Cerebellar cortex (tissue), 1 donor: ENCODE results near the gene TXNL4A.
"Not testable (repeated sequence)": the region's sequence is repeated elsewhere in the genome, so short reads cannot be mapped to it uniquely, and the experiment has no call there.

Source experiments
- DNase-seq: peaks from one replicate; pipeline ENCODE4 v3.0.0-alpha.2; 2015; ENCODE audit warnings: low spot score

Gene TXNL4A, protein sequence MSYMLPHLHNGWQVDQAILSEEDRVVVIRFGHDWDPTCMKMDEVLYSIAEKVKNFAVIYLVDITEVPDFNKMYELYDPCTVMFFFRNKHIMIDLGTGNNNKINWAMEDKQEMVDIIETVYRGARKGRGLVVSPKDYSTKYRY

DNA sequence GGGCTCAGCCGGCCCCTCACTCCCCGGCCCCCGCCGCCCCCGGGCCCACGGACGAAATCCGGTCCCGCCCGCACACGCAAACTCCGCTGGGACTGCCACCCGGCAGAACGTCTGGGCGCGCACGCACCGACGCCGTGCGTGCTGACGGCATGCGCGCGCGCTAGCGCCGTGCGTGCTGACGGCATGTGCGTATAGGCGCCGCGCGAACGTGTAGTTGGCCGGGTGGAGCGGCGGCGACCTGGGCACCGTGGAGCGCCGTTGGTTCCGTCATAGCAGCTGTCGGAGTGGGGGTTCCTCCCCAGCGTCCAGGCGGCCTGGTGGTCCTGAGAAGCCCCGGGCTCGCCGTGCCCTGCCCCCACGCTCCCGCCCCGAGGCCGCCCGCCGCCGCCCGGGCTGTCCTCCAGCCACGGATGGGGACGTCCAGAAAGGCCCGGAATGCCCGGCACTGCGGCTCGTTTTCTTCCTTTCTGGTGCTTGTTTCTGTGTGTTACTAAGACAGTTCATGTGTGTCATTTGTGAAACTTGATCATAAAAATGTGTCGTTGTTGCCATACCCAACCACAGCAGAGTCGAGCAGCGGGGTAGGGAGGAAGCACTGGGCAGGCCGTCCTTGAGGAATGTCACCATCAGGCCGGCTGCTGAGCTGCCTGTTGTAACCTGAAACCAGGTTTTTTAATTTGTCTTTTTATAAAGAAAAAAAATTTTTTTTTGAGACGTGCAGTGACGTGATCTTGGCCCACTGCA is at the start of gene TXNL4A:
Gene TXNL4A, minus strand, starts transcription at position 113 of the 744 bp plus-strand sequence. CDS start 171 bp downstream, outside the sequence.
- peak; percentile 83 for DNase-seq

DNA sequence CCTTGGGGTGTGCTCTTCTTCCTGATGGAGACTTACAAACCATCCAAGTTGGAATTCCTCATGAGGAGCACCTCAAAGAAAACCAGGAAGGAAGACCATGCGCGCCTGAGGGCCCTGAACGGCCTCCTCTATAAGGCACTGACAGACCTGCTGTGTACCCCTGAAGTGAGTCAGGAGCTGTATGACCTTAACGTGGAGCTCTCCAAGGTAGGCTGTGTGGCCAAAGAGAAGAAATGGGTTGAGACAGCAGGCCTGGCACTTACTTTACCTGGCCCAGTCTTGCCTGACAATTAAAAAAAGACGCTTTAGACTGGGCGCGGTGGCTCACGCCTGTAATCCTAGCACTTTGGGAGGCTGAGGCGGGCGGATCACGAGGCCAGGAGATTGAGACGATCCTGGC is 48.9 kb upstream of the TXNL4A start:
- DNase-seq: no peak

DNA sequence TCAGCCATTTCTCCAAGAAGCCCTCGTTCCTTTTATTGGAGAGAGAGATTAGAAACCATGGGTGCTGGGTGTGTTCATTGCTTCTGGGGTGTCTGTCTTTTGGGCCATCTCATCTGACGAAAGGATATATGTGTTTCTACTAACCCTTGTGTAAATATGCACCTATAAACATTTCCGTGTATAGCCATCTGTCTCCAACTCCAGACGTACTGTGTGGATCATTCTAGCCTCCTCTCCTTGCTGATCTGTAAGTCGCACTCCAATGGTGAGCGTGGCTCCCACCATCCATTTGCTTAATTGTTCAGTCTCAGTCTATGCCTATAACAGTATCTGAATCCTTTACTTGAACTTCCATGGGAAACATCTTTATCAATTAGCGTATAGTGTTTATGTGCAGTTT is 47.6 kb upstream of the TXNL4A start:
- DNase-seq: no peak

DNA sequence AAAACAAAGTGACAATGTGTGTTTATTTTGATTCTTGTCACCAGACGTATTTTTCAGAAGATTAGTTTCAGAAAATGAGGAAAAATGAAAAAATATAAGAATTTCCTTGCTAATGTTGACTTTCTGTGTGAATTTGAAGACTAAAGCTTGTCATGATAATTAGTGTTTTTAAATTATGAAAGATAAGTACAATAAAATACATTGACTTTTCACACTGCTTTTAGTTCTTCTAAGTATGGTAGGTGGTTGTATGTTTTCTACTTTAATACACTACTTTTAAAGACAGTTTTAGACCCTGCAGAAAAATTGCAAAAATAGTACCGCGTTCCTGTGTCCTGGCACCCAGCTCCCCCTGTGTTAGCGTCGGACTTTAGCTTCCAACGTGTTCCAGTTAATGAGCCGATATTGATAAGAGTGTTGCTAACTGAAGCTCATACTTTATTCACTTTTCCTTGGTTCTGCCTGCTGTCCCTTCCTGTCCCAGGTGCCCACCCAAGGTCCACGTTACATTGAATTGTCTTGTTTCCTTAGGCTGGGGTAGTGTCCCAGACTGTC is 46.6 kb upstream of the TXNL4A start:
- DNase-seq: peak; percentile 13

DNA sequence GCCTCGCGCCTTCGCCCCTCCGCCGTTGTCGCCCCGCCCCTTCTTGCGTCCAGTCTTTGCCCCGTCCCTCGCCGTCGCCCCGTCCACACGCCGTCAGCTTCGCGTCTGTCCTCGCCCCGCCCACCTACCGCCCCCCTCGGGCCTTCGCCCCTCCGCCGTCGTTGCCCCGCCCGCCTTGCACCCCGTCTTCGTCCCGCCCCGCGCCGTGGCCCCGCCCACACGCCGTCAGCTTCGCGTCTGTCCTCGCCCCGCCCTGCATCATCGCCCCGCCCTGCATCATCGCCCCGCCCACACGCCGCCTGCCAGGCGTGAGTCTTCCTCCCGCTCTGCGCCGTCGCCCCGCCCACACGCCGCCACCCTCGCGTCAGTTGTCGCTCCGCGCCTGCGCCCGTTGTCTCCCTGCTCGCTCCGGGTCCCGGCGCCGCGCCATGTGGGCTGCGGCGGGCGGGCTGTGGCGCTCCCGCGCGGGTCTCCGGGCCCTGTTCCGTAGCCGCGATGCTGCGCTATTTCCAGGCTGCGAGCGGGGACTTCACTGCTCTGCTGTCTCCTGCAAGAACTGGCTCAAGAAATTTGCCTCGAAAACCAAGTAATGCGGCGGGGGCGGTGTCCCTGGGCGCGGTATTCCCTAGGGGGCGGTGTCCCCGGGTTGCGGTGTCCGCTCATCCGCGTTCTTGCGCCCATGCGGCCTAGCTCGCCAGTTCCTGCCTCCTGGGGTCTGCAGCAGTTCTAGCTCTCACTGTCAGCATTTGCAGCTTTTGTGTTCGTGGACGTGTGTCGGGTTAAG is 45.9 kb upstream of the TXNL4A start, which contains the start of gene RBFA:
Gene RBFA, plus strand, starts transcription at position 367 of the 784 bp plus-strand sequence. Its CDS starts 62 bp downstream, at position 429.
- DNase-seq: peak; percentile 97

DNA sequence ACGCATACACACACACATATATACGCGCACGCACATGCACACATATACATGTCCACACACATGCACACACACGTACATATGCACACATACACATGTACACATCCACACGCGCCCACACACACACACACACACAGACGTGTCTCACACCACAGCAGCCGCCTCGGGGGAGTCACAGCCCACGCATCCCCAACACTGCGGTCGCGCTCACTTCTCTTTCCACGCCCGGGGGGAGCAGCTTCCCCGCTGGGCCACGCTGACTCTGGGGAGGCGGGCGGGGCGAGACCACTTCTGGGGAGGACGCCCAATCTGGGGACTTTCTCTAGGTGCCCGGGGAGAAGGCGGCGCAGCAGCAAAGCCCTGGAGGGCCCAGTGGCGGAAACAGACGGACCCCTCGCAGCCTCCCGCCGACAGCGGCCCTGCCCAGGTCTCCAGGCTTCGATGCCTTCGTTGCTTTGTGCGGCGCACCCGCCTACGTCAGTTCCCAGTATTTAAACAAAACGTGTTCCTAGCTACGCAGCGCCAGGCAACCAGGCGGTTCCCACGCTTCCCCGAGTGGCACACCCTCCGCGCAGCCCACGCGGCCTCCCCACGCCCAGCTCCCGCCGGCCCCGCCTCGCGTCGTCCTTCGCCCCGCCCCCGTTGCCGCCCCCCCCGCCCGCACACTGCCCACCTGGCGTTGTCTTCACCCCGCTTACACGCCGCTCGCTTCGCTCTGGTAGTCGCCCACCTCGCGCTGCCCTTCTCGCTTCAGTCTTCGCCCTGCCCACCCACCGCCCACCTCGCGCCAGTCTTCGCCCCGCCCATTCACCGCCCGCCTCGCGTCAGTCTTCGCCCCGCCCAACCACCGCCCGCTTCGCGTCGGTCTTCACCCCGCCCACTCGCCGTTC is 45.1 kb upstream of the TXNL4A start:
- no peak for DNase-seq

DNA sequence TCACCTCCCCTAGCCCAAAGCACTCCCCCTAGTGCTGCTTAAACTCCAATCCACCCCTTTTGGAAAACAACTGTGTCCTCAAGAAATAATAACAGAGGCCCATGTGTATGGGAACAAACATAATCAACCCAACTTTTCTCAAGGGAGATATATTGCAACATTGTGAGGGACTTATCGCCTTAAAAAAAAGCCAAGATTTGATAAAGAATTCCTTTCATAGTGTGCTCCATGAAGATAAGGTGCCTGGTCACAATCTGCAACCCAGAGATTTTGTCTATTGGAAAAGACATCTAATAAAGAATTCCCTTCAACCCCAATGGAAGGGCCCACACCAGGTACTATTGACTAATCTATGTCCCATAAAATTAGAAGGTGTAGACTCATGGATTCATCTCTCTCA is 41.3 kb upstream of the TXNL4A start:
- DNase-seq: no peak

DNA sequence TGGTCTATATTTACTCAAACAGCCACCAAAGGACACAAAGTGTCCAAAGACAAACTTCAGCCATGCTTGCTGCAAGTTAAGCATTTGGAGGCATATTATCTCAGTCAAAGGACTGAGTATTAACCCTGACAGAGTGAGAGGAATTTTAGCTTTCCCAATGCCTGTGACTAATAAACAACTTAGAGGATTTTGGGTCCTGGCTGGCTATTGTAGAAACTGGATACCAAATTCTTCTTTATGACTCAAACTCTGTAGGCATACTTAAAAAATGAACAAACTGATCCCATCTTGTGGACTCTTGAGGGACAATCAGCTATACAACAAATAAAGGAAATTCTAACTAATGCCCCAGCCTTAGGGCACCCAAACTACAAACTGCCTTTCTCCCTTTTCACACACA is 39.4 kb upstream of the TXNL4A start:
- not testable (repeated sequence) for DNase-seq

DNA sequence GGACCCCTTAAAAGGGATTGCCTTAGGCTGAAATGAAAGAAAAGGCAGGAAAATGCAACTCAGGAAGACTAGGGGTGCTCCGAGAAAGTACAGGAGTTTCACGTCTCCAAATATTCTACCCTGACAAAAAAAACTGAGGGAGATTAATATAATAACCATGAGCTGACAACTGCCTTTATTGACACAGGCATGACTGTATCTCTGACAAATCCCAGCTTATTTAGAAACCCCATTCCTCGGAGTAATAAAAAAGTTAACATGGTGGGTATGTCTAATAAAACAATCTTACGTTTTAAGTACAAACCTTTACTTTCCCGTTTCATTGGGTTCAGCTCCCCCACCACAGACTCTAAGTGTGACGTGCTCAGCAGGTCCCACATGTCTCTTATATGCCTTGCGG is 38.0 kb upstream of the TXNL4A start:
- no peak for DNase-seq

DNA sequence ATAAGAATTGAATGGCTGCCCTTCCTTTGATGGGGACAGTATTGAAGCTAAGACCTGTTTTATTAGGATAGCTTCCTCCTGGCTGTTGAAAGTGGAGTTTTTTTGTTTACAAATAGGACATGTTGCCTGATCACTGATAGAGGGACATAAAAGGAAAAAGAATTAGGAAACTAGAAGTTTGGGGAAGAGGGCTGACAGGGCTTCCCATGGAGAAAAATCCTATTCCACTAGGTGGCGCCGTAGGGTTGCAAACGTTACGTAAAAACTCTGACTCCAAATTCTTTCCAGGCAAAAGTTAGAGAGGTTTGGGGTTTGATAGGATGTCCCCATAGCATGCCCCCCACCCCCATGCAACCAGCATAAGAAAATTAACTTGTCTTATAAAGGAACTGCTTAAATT is 34.8 kb upstream of the TXNL4A start:
- no peak for DNase-seq

DNA sequence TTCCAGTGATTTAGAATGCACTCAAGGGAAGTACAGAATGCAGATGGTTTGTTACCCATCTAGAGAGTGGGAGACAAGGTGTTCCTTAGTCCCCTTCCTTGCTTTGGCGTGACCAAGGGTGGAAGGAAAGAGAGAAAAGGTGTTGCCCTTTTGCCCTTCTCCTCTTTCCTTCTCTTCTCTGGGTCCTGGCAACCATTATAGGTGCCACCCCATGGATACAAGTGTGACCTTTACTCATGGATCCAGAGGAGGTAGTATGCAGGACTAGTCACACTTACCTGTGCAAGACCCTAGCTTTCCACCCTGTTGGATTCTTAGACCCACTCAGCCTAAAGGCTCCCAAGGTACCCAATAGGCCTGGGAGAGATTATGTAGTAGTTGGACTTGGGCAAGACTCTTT is 34.2 kb upstream of the TXNL4A start:
- DNase-seq: peak; percentile 9

DNA sequence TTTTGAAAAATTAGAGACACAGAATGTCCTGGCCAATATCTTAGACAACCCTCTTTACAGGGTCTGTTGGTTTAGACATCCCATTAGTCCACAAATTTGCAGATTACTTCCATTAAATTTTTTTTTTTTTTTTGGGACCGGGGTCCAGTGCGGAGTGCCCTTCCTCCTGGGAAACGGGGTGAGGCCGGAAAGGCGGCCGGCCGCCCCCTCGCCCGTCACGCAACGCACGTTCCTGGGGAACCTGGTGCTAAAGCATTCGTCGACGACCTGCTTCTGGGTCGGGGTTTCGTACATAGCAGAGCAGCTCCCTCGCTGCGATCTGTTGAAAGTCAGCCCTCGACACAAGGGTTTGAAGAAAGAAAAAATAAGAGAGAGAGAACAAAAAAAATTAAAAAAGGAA is 24.4 kb upstream of the TXNL4A start:
- no peak for DNase-seq

DNA sequence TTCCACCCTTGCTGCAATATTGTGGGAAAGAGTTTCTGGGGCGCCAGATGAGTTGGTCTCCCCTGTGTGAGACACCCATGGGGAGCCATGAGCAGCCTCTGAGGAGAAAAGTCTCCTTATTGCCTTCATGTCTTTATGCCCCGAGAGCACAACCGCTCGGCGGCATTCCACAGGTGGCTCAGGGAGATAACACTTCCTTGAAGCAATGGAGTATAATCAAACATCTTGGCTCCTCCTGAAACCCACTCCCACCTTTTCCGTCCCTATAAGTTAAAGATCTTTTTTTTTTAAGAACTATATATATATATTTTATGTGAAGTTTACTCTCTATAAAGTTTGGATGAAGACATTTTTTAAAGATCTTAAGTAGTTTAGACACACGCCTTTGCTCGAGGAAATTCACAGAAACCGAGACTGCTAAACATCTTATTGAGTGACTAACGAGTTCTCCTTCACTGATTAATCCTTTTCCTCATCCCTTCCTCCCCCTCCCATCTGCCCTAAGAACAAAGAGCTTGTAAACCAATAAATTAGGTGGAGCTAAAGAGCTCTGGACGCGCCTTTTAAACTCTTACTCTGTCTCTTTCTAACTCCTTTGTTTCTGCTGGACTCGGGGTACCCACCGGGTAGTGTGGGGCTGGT is 23.3 kb upstream of the TXNL4A start:
- not testable (repeated sequence) for DNase-seq

DNA sequence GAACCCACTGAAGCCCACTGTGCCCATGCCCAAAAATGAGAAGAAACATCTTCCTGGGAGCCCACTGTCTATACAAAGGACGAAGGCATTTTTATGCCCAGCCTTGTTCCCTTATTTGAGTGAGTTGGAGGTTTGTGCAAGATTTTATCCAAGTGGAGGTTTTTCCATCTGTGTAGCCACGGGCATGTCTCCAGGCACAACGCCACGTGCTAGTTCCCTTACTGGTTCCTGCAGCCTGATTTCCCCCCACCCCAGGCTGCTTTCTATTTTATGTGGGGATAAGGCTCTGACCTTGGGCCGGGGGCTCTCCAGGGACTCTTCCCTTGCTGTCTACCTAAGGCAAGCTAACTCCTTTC is 22.2 kb upstream of the TXNL4A start:
- no peak for DNase-seq

DNA sequence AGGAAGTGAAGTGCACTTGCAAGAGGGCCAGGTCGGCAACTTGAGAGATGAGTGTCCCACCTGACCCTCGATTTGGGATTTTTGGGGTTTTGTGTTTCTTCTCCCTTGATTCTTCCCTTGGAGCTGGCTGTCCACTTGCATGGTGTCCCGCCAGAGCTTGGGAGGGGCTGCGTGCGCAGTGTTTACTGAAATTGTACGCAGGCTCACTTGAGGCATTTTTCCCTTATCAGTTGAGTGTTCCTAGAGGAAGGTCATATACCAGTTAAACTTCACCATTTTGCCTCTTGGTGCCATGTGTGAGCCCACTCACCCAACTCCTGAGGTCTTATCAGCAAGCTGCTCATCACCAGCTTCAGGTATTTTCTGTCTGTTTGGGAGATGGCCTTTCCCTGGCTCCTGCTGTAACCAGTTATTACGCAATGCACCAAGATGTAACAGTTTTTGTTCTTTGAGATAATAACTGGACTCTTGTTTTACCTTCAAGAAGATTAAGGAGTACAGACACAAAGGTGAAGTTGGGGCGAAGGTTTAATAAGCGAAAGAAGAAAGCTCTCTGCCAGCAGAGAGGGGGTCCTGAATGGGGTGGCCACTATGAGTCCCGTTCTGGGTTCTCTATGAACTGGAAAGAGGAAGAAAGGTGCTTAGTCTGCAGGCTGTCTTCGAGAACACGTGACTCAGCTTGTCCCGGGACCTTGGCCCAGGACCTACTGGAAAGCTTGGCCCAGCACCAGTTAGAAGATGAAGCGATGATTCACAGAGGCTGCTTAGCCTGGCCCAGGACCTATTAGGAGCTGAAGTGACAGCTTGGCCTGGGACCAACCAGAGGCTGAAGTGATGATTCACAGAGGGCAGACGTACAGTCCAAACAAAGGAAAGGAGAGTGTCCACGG is 21.5 kb upstream of the TXNL4A start:
- no peak for DNase-seq

DNA sequence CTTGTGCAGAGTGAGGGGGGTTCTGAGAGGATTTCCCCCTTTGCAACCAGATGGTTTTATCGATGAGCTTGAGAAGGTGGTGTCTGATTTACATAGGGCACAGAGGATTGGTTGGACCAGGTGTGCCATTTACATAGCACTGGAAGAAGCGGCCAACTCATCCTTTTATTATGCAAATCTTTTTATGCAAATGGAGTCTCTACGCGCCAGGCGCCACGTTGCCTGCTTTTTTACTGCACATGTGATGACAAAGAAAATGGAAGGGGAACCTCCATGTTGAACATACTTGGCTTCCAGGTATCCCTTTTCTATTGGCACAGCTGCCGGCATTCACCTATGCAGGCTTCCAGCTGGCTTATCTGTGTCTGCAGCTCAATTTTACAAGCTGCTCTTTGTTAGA is 18.4 kb upstream of the TXNL4A start:
- no peak for DNase-seq

DNA sequence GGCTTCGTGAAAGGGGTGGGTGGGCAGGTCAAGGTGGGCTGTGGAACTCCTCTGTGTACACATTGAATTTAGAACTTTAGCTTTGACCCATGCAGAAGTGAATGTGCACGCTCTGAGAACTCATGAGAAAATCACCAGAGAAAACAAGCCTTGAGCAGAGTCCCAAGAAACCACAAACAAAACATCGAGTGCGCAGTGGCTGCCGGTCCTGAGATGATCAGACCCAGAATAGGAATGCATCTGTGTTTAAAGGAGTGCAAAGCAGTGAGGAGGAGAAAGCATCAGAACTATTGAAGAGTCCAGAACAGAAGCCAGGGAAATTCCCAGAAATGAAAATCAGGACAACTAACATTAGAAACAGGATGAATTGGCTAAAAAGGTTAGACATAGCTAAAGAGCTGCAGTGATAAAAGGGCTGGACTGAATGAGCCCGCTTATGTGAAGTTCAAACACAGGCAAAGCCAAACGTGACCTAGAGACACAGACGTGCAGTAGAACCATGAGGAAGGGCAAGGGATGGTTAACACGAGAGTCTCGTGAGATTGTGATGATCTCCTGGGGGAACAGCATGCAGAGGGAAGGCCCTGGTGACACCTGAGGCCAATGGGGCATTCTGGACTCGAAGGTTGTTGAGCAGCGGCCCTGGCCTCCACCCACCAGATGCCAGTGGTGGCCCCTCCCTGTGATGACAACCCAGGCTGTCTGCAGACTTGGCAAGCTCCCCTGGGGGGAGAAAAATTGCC is 16.4 kb upstream of the TXNL4A start:
- no peak for DNase-seq

DNA sequence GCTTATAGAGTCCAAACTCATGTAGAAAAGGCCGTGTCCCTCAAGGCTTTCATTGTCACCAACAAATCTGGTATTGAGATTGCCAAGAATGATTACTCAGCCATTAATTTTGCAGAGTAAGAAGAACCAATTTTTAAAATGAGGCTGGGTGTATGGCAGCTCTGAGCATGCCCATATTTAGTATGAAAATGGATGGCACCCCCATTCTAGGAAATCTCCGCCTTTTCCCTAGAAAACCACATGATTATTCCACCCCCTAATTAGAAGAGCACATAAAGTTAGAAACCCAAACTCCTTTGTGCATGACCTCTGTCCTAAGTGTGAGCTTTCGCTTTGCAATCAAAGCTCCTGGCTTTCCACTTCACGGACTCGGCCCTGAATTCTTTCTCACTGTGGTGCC is 14.1 kb upstream of the TXNL4A start:
- no peak for DNase-seq

DNA sequence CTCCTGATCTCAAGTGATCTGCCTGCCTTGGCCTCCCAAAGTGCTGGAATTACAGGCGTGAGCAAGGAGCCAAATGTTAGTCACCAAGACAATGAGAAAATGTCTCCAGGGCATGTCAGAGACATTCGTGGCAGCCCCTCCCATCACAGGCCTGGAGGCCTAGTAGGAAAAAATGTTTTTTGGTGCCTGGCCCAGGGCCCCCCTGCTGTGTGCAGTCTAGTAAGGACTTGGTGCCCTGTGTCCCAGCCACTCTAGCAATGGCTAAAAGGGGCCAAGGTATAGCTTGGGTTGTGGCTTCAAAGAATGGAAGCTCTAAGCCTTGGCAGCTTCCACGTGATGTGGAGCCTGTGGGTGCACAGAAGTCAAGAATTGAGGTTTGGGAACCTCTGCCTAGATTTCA is 12.5 kb upstream of the TXNL4A start:
- DNase-seq: no peak

DNA sequence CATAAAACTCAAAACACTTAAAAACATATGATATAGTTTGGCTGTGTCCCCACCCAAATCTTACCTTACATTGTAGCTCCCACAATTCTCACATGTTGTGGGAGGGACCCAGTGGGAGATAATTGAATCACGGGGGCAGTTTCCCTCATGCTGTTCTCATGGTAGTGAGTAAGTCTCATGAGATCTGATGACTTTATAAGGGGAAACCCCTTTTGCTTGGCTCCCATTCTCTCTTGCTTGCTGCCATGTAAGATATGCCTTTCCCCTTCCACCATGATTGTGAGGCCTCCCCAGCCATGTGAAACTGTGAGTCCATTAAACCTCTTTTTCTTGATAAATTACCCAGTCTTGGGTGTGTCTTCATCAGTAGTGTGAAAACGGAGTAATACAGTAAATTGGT is 11.3 kb upstream of the TXNL4A start:
- DNase-seq: not testable (repeated sequence)
